GM18873 (cell line): ENCODE measurements around the gene STXBP3.

ENCODE experiments used
- ATAC-seq: cut with Tn5 transposase; IDR thresholded peaks from one replicate; pipeline ENCODE4 v1.9.1; 2021; ENCODE audit warnings: mild to moderate bottlenecking, moderate library complexity, moderate number of reproducible peaks; ENCODE audit not compliant: unreplicated experiment, low FRiP score

The STXBP3 gene

DNA sequence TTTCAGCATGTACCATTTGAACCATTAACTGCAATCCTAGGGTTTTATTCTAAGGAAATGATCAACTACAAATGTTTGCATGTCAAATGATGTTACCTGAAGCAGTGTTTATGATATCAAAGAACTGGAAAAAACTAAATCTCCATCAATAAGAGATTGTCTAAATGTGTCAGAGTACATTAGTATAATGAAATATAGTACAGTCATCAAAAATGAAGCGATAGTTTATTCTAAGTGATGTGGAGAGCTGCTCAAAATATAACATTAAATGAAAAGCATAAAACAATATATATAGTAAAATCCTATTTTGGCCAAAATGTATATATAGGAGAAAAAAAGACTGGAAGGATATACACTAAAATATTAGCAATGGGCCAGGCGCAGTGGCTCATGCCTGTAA is 86.5 kb downstream of the STXBP3 start:
- no peak for ATAC-seq

DNA sequence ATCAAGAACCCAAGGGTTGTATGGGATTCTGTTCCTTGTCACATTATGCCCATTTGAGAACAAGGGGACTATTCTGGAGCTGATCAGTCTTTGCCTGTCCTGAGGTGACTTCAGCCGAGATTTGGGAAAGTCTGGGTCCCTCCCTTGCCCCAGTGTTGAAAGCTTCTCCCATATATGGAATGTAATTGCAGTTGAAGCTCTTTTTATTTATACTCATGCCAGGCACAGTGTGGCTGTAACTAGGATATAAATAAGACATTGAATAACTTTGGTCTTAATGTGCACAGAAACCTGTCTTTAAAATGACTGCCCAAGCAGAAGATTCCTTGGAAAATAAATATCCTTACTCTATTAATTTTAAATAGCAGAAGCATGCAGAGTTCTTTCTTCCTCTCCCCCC is 95.2 kb downstream of the STXBP3 start:
- ATAC-seq = no peak

DNA sequence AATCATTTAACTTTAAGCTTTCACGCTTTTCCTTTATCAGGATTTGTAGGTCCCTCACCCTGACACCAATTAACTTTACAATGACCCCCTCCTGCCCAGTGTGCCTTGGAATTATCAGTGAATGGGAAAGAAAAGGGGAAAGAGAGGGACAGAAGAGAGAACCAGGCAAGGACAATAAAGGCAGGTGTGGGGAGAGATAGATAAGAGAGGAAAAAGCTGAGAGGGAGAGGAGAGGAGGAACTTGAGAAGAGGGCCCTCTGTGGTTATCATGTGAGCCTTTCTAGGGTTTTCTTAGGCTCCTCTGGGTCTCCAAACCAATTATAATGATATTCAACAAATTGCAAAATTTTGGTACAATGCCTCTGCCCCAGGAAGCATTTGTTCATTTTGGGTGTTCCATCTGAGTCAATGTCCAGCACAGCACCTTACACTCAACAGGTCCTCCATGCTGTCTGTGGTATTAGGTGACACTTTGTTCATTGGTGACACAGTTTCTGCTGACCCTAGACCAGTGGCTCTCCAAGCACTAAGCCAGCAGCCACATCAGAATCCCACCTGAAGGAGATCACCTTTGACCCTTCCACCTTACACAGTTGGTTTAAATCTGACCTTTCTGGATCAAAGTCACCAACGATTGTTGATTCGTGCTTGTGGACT is 96.2 kb downstream of the STXBP3 start:
- no peak for ATAC-seq

GRCh38 chr1:108843390-108844137 is 97.1 kb downstream of the STXBP3 start:
- ATAC-seq = no peak

GRCh38 chr1:108845446-108845845 is 99.0 kb downstream of the STXBP3 start:
- no peak for ATAC-seq

DNA sequence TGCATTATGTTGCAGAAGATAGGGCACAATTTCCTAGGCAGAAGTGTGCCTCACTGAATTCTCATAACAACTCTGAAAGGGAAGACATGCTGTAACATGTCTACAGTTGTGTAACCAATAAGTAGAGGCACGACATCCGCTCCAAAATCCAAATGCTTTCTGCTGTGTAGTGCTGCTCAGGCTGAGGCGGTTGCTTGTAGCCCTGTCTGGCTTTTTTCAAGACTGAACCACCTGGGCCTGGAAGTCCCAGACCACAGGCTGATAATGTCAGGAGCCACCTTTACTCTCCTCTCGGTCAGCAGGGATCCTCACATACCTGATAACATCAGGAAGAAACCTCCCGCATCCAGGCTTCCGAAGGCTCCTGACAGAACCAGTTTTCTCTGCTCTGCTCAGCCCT is 99.5 kb downstream of the STXBP3 start:
- ATAC-seq = no peak

DNA sequence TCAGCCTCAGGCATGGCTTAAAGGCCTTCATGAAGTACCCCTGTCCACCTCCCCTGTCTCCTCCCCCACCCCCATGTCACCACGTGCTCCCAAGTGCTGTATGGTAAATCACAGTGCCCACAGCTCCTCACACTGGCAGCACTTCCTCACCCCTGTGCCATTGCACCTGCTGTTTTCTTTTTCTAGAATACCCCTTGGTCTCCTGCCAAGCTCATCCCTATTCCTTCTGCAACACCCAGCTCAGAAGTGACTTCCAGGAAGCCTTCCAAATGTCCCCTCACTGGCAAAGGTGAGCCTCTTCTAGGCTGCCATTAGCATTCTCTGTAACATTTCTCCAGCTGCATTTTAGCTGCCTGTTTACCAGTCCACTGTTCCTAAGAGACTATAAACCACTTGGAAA is 101.0 kb downstream of the STXBP3 start:
- ATAC-seq = no peak

- ATAC-seq = no peak
These were observed 102.3 kb downstream of the STXBP3 start for GRCh38 chr1:108848806-108849205.

DNA sequence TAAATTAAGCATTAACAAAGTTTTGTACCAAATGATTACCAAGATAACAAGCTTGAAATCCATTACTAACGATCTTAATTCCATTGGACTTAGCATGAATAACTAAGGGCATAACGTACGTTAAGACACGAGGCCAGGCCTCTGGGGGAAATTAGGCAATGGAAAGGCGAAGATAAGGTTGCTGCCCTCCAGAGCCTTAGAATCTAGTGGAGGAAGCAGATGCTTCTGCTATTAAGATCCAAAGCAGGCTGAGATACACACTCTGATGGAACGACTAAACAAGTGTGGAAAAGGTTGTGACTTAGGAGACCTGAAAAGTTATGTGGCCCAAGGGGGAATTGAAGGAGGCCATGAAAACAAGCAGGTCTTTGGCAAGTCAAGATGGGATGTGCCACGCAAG is 104.5 kb downstream of the STXBP3 start:
- ATAC-seq = no peak

GRCh38 chr1:108851567-108851966 is 105.1 kb downstream of the STXBP3 start:
- ATAC-seq = no peak

DNA sequence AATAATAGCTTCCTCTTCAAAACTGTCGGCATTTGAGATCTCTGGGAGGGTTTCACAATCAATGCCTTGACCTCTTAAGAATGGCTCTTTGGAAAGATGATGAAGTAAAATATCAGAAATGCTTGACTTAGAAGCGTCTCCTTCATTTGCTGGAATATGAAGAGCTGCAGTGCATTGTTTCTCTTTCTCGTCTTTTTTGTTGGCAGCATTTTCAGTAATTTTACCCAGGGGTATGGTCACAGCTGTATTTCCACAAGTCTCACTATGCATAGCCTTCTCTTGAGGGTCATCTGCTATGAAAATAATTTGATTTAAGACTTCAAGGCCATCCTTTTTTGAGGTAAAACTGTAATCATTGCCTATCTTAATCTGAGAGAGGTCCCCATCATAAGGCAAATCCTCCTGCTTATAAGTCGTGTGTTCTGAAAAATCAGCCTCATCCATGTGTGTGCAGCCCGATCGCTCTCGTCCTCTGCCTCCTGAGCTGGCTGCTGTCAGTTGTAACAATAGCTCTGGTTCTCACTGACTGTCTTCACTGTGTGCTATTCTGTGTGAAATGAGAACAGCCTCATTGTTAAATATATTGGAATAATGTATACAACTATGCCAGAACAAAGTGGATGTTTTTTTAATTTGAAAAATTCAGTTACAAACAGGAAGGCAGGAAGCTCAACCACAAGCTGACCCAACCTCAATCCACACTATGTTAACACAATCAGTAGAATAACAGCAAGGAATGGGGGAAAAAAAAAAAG is 105.9 kb downstream of the STXBP3 start:
- ATAC-seq = no peak

DNA sequence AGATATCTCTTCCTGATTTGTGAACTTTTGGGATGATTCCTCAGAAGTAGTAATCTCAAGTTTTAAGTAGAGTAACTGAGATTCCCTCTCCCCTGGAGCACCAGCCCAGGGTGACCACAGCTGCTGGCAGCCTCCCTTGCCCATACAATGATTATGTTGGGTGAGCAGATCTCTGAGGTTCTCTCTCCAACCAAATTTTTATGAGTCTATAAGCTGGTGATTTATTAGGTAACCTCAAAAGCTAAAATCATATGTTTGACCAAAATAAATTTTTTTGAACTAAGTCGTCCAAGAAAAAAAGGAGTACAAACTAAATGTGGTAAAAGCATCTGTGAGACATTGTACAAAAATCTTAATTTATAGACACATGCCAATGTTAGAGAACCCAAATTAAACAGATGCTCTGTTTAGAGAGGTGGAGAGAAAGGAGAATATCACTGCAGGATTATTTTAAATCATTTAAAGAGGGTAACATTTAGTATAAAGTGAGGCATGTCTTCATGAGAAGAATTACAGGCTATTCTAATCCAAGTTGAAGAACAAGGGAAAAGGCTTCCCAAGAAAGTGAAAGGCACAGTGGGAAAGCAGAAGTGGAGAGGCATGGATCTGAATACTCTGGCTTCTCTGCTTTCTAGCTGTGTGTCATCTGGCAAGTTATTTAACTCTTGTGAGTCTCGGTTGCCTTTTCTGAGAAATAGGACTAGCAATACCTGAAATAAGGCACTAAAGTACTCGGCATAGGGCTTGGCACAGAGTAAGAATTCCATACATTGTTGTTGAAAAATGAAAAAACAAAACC is 107.9 kb downstream of the STXBP3 start:
- ATAC-seq = no peak

GRCh38 chr1:108856994-108857393 is 110.5 kb downstream of the STXBP3 start, which contains the start of gene AKNAD1:
AKNAD1 (minus strand) TSS chr1:108857094; CDS start chr1:108852664, 4,430 bp downstream.
- ATAC-seq = no peak

GRCh38 chr1:108858230-108858950 is 111.9 kb downstream of the STXBP3 start:
- ATAC-seq = no peak
